Aorta (tissue), 5 donors: Measurements from ENCODE around the gene RNU2-1. TPM values are rescaled to one million over a fixed set of nuclear protein-coding genes. Genes with fewer than 3 reads are reported as not detected.
"Not testable (repeated sequence)": the region's sequence is repeated elsewhere in the genome, so short reads cannot be mapped to it uniquely, and the experiment has no call there.

ENCODE experiments used
- ATAC-seq: fragments of 200-7000 bp; cut with Tn5 transposase; one replicate; pipeline ENCODE4 v1.9.1; 2022; ENCODE audit warnings: moderate library complexity; ENCODE audit not compliant: low FRiP score
- DNase-seq, 2 donors: peaks; one replicate each; pipeline ENCODE4 v3.0.0-alpha.2; 2020
- H3K27ac ChIP-seq, 2 donors: one replicate each; pipeline ENCODE4 v1.5.1; 2013; ENCODE audit warnings: low read length in 2 of 2, mild to moderate bottlenecking in 2 of 2, moderate library complexity in 2 of 2, control low read depth in 1 of 2, inconsistent platforms in 1 of 2, low read depth in 1 of 2
- H3K27me3 ChIP-seq, 2 donors: one replicate each; pipeline ENCODE4 v1.6.1; 2013; ENCODE audit warnings: control low read depth in 1 of 2, low read length in 1 of 2, mild to moderate bottlenecking in 1 of 2, moderate library complexity in 1 of 2; ENCODE audit not compliant: insufficient read depth in 2 of 2, control insufficient read depth in 1 of 2
- H3K36me3 ChIP-seq, 2 donors: one replicate each; pipeline ENCODE4 v1.6.1; 2013; ENCODE audit warnings: control low read depth in 1 of 2, low read length in 1 of 2, mild to moderate bottlenecking in 1 of 2; ENCODE audit not compliant: insufficient read depth in 2 of 2, control insufficient read depth in 1 of 2
- H3K4me1 ChIP-seq, 2 donors: one replicate each; pipeline ENCODE4 v1.6.1; 2013; ENCODE audit warnings: low read length in 2 of 2, control low read depth in 1 of 2, mild to moderate bottlenecking in 1 of 2, moderate library complexity in 1 of 2; ENCODE audit not compliant: insufficient read depth in 2 of 2, control insufficient read depth in 1 of 2
- H3K4me3 ChIP-seq, 2 donors: one replicate each; pipeline ENCODE4 v1.5.1; 2013; ENCODE audit warnings: low read length in 2 of 2, control low read depth in 1 of 2, mild to moderate bottlenecking in 1 of 2
- H3K9me3 ChIP-seq: one replicate; pipeline ENCODE4 v1.6.1; 2013; ENCODE audit warnings: mild to moderate bottlenecking, low read length; ENCODE audit not compliant: control insufficient read depth
- WGBS, 2 donors: extraction: QIAGEN DNeasy Blood & Tissue Kit; methylation state at CpG; one replicate each; pipeline ENCODE4 v1.1.7; 2013; 5-methylcytosine and 5-hydroxymethylcytosine counted together
- intact Hi-C, 2 donors: fragments of 100-400 bp; cut with DNase I; formaldehyde crosslinking; loops; one replicate each; pipeline versions ENCODE4 v1.14.2 to v1.15.0; 2022
- polyA plus RNA-seq, 2 donors: library from polyadenylated mRNA; stranded (reverse); fragments of 200-250 nt; gene quantifications; one replicate each; pipeline ENCODE4 v1.2.3, GENCODE V29; 2013
- total RNA-seq, 2 donors: library from RNA; stranded (reverse); fragmentation: NEBNext Ultra II Directional; extraction: Animal tissue kit (Norgen Biotek cat#: 25700); gene quantifications; one replicate each; pipeline ENCODE4 v1.2.1, GENCODE V29; 2021
- donor health status: healthy with polysubstance abuse.
- donor health status: Bipolar disorder and iron deficiency.
- donor health status: DM: no; HTN: no; CAD: no.
- donor health status: DM: no; HTN: no; CAD: no.
- donor health status: DM: yes; HTN: yes; CAD: no.

RNU2-1 gene
- total and polyA plus RNA-seq, 4 donors = 2,414 to 5,422 TPM; not detected in 2

DNA sequence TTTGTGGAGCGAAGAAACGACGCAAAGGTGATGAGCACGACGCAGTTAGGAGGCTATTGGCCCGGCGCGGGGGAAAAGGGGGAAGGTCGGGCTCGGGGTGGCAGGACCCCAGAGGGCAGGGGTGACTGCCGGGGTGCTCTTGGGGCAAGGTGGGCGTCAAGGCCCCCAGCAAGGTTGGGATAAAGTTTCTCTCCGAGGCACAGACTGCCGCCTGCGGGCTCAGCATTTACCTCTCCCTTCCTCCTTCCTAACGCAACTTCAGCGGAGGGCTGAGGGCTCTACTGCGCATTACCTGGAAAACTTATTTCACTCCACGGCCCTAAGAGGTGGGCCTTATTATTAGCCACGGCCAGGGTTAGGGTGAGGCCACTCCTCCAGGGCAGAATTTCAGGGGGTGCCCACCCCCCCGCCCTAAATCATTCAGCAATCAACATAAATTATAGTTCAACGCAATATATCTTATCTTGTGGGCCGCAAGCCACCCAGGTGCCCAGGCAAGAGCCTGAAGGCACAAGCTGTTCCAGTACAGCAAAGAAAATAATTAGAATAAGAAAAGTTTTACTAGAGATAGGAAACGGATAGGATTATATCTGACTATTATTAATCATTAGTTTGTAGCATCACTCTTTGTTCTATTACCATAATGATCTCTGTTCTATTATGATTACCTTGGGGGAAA lies 1.6 kb downstream of the RNU2-1 start:
- H3K27me3 ChIP-seq, H3K36me3 ChIP-seq, H3K4me3 ChIP-seq, intact Hi-C loops, H3K9me3 ChIP-seq, H3K4me1 ChIP-seq, ATAC-seq, H3K27ac ChIP-seq: not testable (repeated sequence)
- DNase-seq = peak; percentile 56 to 90
- WGBS, 2 donors = 78 to 93% methylated on average over 4 to 16 of the region's 24 CpGs

DNA sequence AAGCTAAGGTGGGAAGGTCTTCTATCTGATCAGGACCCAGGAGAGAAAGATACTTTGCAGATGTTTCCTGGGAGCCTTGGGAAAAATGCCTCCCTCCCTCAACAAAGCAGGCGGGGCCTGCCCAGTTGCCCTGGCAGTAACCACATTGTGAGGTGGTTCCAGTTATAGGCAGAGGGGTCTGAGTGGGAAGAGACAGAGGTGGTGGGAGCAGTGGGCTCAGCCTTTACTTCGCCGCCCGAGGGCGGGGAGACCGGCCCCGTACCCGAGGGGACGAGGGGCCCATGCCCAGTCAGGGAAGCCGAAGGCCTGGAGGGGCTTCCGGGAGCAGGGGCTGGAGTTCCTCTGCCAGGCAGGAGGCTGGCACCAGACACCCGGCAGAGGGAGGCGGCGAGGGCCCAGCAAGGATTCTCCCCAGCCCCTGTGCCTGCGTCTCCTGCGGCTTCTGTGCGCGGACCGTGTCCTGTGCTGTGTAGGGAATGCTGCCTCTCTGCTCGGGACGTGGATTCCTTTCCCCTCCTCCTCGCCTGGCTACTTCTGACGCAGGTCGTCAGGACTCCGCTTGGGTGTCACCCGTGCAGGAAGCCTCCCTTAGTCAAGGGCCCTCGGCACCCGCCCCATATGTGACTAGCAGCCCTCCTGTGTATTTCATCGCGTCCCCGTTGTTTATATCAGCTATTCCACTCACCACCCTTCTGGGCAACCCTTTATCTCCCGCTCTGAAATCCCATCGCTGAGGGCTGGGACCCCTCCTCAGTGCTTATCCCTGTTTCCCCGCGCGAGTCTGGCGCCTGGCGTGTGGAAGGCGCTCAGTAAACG lies 2.4 kb downstream of the RNU2-1 start:
- DNase-seq = peak; percentile 27 to 41
- intact Hi-C loops, H3K27me3 ChIP-seq, ATAC-seq, H3K4me3 ChIP-seq, H3K36me3 ChIP-seq, H3K9me3 ChIP-seq, H3K4me1 ChIP-seq, H3K27ac ChIP-seq: not testable (repeated sequence)
- 49 to 63% methylated on average over 15 to 19 of the region's 40 CpGs for WGBS, 2 donors

DNA sequence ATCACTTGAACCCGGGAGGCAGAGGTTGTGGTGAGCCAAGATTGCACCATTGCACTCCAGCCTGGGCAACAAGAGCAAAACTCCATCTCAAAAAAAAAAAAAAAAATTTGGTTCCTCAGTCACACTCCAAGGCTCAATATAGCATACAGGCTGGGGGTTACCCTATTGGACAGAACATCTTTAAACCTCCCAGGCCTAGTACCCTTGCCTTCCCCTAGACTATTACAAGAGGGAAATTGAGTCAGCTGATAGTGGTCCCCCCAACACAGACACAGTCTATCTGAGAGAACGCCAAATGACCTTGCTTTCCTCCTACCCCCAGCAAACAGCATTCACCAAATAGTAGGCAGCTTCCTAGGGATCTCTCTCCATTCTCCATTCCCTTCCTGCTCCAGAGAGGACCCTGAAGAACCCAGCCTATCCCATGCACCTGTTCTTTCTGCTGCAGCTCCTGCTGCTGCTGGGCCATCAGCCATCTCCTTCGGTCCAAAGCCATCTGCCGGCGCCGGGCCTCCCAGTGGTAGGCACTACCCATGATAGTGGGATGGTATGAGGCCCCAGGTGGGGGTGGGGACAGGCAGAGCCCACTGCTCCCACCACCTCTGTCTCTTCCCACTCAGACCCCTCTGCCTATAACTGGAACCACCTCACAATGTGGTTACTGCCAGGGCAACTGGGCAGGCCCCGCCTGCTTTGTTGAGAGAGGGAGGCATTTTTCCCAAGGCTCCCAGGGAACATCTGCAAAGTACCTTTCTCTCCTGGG lies 5.6 kb downstream of the RNU2-1 start, which contains the start of gene CCDC200:
CCDC200 (minus strand) TSS at position 604 of the 763 bp plus-strand sequence; CDS start at position 535, 69 bp downstream.
- intact Hi-C loops, H3K27ac ChIP-seq, DNase-seq, H3K9me3 ChIP-seq, ATAC-seq, H3K4me3 ChIP-seq, H3K36me3 ChIP-seq, H3K4me1 ChIP-seq, H3K27me3 ChIP-seq: not testable (repeated sequence)
- no CpG with 5 or more reads among the region's 7 CpGs for WGBS, 2 donors

DNA sequence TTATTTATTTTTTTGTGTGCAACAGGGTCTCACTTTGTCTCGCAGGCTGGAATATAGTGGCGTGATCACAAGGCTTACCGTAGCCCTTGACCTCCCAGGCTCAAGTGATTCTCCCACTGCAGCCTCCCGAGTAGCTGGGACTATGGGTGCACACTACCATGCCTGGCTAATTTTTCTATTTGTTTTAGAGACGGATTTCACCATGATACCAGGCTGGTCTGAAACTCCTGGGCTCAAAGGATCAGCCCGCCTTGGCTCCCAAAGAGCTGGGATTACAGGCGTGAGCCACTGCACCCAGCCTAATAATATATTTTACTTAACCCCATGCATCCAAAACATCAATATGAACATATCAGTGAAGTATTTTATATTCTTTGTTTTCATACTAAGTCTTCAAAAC lies 7.4 kb downstream of the RNU2-1 start:
- ATAC-seq (no peak), DNase-seq (peak; percentile 18 to 36)
- Histone ChIP-seq H3K9me3 (no peaks in the 10 kb centered on the region), H3K27me3 (no peaks in the 10 kb centered on the region), H3K36me3 (no peaks in the 10 kb centered on the region), H3K4me1 (no peaks in the 10 kb centered on the region), H3K27ac (no peak overlapping the region), H3K4me3 (no peak overlapping the region)
- intact Hi-C loops = no loop called here
- 92 to 95% methylated on average over 7 of the region's 7 CpGs for WGBS, 2 donors

DNA sequence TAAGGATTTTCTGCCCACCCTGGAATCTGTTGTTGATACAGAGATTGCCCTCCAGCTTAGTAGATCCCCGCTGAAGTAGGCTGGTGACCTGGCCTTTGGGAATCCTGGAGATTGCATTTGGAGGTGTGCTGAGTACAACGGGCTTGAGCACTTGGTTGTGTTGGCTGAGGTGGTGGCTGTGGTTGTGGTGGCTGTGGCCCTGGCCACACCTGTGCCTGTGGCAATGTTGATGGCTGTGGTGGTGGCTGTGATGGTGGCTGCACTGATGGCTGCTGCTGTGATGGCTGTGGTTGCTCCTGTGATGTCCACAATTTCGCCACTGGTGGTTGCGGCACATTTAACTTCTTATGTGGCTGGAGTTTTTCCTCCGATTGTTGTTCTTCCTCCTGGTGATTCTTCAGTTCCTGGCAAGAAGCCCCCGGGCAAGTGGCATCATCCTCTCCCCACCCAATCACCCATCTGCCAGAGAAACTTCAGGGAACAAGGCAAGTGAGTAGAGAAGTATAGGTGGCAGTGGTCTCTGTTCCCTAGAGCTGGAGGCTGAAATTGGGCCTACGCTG lies 9.6 kb downstream of the RNU2-1 start:
- no peaks in the 10 kb centered on the region for H3K9me3 ChIP-seq
- no peak overlapping the region for H3K27ac ChIP-seq
- whole genome bisulfite sequencing, 2 donors = 90 to 92% methylated on average over 7 of the region's 7 CpGs
- ATAC-seq (no peak), DNase-seq (peak in 1 of 2 donors; percentile 58)
- H3K4me3 ChIP-seq = no peak overlapping the region
- H3K36me3 ChIP-seq = no peaks in the 10 kb centered on the region
- no peaks in the 10 kb centered on the region for H3K27me3 ChIP-seq
- intact Hi-C loops = no loop called here
- no peaks in the 10 kb centered on the region for H3K4me1 ChIP-seq

DNA sequence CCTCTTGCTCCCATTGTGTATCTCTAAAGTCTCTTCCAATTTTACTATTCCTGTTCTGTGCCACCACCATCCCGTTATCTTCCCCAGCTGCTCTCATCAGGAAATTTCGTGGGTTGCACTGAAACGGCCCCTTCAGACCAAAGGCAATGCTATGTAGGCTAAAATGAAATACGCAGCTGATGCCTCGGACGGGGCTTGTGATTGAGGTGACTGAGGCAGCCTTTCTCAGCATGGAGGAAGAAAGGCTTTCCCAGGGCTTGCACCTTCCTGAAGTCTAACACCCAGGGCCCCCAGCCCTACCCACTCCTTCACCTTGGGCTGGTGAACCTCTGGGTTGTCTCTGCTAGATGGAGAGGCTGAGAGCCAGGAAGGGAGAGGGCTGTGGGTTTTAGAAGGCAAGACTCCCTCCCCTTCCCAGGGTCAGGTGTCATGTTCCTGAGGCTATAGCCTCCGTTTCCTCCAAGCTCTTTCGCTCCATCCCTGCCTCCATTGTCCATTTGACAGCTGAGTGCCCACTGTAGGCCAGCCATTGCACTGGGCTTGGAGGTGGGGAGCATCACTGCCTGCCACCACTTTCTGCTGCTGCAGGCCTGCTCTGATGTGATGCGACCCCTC lies 13.2 kb downstream of the RNU2-1 start:
- Histone ChIP-seq H3K27ac (no peak overlapping the region), H3K36me3 (no peaks in the 10 kb centered on the region), H3K27me3 (no peaks in the 10 kb centered on the region), H3K4me1 (no peaks in the 10 kb centered on the region), H3K4me3 (no peak overlapping the region), H3K9me3 (no peaks in the 10 kb centered on the region)
- DNase-seq (peak in 1 of 2 donors; percentile 51), ATAC-seq (no peak)
- intact Hi-C loops = no loop called here
- WGBS, 2 donors = 84 to 89% methylated on average over 9 of the region's 9 CpGs

DNA sequence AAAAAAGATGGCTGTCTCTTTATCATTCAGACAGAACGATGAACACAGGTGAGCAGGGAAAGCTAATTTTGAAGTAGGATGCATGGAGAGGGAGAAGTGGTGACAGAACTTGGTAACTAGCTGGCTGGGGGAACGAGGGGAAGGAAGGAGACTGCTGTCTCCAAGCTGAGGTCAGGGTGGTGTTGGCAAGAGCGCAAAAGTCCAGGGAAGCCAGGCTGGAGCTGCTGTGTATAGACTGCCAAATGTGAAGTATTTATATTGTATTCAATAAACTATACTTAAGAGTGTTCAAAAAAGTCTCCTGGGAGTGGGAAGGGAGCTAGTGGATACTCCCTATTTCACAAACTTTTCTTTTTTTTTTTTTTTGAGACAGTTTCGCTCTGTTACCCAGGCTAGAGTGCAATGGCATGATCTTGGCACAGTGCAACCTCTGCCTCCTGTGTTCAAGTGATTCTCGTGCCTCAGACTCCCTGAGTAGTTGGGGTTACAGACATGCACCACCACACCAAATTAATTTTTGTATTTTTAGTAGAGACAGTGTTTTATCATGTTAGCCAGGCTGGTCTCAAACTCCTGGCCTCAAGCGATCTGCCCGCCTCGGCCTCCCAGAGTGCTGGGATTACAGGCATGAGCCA lies 13.9 kb downstream of the RNU2-1 start:
- intact Hi-C loops = no loop called here
- 60 to 67% methylated on average over 8 of the region's 8 CpGs for WGBS, 2 donors
- Histone ChIP-seq H3K27me3 (no peaks in the 10 kb centered on the region), H3K9me3 (no peaks in the 10 kb centered on the region), H3K4me3 (no peak overlapping the region), H3K36me3 (no peaks in the 10 kb centered on the region), H3K27ac (no peak overlapping the region), H3K4me1 (no peaks in the 10 kb centered on the region)
- no peak for ATAC-seq
- DNase-seq = peak in 1 of 2 donors; percentile 37

DNA sequence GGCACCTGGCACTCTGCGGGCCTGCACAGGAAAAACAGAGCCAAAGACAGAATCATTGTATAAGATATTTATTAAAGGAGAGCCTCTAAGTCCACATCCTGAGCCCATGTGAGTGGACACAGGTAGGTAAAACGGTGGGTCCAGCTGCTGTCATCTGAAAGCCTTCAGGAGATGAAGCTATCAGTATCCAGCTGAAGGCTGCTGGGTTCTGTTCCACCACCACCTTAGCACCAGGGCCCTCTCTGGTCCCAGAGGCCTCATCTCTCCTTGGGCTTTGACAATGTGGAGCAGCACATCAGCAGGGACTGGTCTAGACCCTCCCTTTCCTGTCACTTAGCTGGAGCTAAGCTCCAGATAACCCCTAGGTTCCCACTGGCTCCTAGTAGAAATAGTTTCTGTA lies 14.8 kb downstream of the RNU2-1 start:
- ATAC-seq (no peak), DNase-seq (peak in 1 of 2 donors; percentile 15)
- Histone ChIP-seq H3K4me1 (no peaks in the 10 kb centered on the region), H3K27me3 (no peaks in the 10 kb centered on the region), H3K4me3 (no peak overlapping the region), H3K9me3 (no peaks in the 10 kb centered on the region), H3K36me3 (no peaks in the 10 kb centered on the region), H3K27ac (no peak overlapping the region)
- intact Hi-C loops = no loop called here
- 92 to 97% methylated on average over 2 of the region's 2 CpGs for WGBS, 2 donors
